Medulla oblongata (tissue), 1 donor: ENCODE results near the gene GMDS.

Experiments
- DNase-seq: peaks from one replicate; pipeline ENCODE4 v3.0.0-alpha.2; 2015; ENCODE audit errors: extremely low spot score

GMDS gene

DNA sequence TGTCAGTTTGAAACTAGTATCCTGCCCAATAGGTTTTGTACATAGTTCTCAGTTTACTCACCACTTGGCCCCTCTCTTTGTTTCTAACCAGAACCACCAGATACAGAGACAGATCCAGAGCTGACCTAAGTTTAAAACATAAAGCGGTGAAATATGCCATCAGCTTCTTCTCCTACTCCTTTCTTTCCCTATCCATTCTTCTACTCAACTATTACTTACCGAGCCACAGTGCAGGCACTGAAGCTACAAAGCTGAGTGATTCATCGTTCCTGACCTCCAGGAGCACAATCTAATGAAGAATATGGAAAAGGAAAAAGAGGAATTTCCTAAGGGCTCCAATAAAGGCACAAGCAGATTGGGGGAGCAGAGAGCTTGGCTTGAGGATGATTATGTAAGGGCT lies 349.7 kb downstream of the GMDS start:
- DNase-seq = no peak

GRCh38 chr6:1894954-1895353 lies 350.5 kb downstream of the GMDS start:
- no peak for DNase-seq

DNA sequence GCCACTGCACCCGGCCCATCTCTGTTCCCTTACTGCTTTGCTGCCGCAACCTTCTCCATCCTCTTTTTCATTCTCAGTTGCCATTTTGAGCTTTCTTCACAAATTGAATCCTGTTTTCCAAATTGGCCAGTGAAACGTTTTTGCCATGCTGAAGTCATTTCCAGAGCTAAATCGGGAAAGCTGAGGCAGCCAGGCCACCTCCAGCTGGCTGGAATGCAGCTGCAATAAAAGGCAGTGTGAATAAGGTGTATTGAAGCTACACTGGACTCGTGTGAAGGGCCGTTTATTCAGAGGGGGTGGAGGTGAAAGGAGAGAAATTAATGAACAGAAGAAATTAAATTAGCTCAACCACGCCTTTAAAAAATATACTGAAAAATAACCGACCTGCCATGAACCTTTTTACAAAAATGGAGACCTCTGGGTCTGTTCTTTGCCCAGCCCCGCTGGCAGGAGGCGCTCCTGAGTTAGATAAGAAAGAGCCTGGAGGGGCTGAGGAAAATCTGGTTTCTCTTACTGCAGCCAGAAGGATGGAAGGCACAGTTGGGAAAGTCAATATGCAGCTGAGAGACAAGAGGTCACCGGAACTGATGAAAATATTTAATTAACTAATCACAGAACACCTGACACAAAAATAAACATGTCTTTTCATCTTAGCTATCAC lies 351.8 kb downstream of the GMDS start:
- no peak for DNase-seq

DNA sequence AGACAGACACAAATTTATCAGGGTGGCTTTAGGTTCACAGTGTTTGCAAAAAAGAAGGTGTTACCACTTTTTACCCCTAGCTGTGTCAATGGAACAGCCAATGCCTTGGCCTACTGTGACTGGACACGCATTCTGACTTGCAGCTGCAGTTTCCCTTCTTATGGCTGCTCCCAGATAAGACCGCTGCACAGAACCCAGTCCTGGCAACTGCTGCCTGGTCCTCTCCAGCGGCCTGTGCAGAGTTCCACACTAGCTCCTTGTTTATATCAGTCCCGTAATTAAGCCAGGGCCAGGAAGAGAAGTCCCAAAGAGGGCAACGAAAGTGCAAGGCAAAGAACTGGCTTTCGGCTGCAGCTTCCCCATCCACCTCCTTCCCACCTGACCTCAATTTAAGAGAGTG lies 352.7 kb downstream of the GMDS start:
- DNase-seq = no peak

- DNase-seq = no peak
Observed at GRCh38 chr6:1890987-1891386, 354.4 kb downstream of the GMDS start.

DNA sequence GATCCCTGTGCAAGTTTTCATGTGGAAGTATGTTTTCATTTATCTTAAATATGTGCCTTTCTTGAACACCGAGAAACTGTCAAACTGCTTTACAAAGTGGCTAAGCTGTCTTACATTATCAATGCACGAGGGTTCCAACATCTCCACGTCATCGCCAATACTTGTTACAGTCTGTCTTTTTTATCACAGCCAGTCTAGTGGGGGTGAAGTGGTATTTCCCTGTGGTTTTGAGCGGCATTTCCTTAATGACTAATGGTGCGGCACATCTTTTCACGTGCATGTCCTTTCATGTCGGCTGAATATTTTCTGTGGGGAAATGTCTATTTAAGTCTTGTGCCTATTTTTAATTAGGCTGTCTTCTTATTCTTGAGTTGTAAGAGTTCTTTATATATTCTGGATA lies 355.3 kb downstream of the GMDS start:
- DNase-seq = no peak

- no peak for DNase-seq
Observed at GRCh38 chr6:1885576-1886011, 359.8 kb downstream of the GMDS start.

- DNase-seq = no peak
Observed at GRCh38 chr6:1884313-1884712, 361.1 kb downstream of the GMDS start.

DNA sequence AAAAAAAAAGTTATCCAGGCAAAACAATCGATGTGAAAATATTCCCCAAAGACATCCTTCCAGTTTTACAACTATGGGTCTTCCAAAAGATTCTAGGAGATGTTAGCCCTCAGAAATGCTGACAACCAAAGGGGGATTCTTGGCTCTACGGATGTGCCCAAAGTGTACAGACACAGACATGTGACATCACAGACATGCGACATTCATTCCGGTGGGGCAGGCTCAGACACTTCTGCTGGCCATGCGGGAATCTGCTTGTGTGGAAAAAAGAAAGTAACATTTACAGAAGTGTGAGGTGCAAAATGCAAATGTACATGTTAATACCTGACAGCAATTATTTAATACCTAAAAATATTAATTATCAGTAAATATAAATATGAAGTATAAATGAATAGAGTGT lies 367.1 kb downstream of the GMDS start:
- DNase-seq = no peak

DNA sequence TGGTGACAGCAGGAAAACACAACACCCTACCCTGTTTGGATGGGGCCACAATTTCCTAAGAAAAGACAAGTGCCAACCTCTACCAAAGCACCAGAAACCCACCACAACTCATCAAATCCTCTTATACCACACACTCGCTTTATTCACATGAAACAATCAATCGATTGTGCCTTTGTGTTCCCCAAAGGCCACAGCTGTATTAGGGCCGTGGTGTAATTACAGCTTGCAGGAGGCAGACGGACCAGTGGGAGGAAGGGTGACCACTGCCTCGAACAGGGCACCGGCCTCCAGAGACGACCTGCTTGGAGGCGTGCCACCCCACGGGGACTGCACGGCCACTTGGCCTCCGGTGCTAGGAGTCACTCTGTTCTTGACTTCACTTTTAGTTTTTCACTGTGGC lies 371.6 kb downstream of the GMDS start:
- DNase-seq = peak; percentile 72

GRCh38 chr6:1872649-1873131 lies 372.7 kb downstream of the GMDS start:
- no peak for DNase-seq

DNA sequence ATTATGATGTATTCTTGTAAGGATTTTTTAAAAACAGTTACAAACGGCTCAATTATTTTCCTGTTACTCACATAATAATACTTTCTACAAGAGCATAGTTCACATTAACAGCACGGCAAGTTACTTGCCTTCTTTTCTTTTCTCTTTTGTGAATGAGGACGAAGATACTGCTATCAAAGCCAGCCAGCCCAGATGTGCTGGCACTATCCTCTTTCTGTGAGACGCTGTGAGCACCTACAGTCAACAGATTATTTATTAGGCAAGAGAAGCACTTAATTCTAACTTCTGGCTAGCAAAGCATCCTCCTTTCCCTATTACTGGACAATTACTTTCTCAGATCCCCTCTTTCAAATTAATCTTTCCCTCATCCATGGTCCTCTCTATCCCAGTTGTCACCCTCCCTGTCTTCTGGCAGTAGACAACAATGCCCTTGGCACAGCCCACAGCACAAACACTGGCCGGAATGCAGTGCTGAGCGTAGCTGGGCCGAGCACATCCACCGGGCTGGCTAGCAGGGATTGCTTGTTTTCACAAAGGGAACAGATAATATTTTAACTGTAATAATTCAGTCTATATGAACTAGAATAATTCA lies 373.6 kb downstream of the GMDS start:
- peak; percentile 71 for DNase-seq

- DNase-seq = no peak
Observed at GRCh38 chr6:1870932-1871331, 374.5 kb downstream of the GMDS start.

- no peak for DNase-seq
Observed at GRCh38 chr6:1870251-1870650, 375.2 kb downstream of the GMDS start.

GRCh38 chr6:1869769-1870168 lies 375.6 kb downstream of the GMDS start:
- no peak for DNase-seq

- no peak for DNase-seq
Observed at GRCh38 chr6:1869308-1869707, 376.1 kb downstream of the GMDS start.

DNA sequence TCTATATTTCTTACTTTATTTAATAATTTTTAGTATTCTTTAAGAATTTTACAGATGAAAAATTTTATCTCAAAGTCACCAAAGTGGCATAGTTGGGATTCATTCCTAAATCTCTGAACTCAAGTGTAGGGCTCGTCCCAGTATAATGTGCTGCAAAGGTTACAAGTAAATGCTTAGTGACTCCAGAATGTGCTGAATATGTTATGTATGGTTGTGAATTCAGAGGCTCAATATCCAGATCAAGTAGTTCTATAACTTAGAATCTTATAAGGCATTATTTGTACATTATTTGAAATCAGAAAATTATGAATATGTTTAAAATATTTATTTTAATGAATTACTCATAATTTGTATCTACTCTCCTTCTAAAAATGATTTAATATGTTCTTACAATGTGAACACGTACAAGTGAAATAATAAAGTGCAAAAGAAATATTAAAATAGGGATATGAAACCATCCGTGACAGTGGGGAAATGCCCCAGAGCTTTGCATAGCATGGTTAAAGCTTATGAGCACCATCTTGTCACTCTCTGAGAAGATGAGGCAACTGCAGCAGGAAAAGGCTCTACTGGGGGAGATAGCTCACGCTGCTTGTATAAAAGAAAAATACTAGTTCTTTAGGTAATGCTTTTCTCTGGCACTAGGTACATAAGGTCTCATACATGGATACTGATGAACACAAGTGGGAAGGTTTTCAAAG lies 376.7 kb downstream of the GMDS start:
- DNase-seq = no peak

GRCh38 chr6:1867197-1867596 lies 378.2 kb downstream of the GMDS start:
- DNase-seq = no peak

DNA sequence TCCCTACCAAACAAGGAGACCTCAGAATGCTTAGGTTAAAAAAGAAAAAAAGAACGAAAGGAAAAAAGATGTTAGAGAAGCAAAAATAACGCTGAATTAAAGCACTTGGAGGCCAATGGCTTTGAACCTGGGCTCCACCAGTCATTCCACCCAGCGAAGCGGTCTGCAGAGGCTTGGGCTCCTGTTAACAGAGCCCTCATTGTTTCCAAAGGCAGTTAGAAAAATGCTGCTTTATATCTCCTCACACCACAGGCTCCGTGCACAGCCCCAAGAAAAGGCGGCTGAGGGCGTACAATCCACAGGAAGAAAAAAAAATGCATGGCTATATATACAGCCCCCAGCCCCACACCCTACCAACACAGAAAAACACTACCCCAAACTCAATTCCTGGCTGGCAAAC lies 379.8 kb downstream of the GMDS start:
- peak; percentile 81 for DNase-seq

GRCh38 chr6:1864496-1864895 lies 380.9 kb downstream of the GMDS start:
- DNase-seq = no peak

DNA sequence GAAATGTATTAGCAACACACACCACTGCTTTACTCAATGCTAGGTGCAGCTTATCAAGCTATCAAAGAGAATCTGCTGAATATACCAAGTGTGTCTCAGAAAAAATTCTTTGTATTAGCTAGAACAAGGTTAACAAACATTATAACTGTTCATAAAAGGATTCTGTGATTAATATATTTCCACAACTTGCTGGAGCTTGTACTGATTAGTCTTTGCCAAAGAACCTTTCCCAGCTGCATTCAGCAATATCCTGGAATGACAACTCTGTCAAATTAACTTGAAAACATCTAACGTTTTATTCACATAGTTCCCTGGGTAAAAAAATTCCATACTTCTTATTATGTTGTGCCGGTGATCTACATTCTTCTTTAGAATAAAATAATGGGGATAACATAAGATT lies 383.0 kb downstream of the GMDS start:
- DNase-seq = no peak

- DNase-seq = no peak
Observed at GRCh38 chr6:1860756-1861348, 384.6 kb downstream of the GMDS start.

DNA sequence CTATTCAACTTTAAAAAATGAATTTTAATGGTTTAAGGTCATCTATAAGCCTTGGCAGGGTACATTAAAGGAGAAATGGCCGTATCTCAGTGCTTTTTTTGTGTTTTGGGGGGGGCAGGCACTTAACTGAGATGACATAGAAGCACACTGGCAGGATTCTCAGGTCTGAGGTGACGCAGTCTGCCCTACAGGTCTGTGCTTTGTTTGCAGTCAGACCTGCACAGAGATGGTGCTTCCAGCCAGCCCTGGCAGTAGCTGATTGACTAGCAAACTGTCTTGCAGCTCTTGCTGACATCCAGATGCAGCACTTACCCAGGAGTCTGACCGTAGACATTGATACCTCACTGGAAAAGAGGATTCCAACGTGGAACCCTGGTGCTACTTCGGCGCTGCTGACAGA lies 386.5 kb downstream of the GMDS start:
- DNase-seq = no peak
